Forelimb muscle (tissue), 1 donor: Measurements from ENCODE around the gene MBD3L2B. TPM values are rescaled to one million over a fixed set of nuclear protein-coding genes. Genes with fewer than 3 reads are reported as not detected.

ENCODE experiments used
- DNase-seq: peaks from one replicate; pipeline ENCODE4 v3.0.0-alpha.2; 2013; ENCODE audit warnings: low read depth
- polyA plus RNA-seq: library from polyadenylated mRNA; unstranded; fragments of 120-200 nt; gene quantifications from one replicate; pipeline ENCODE4 v1.2.1, GENCODE V29; 2013; ENCODE audit not compliant: insufficient read length

The MBD3L2B gene
- polyA plus RNA-seq, 1 donor = not detected

DNA sequence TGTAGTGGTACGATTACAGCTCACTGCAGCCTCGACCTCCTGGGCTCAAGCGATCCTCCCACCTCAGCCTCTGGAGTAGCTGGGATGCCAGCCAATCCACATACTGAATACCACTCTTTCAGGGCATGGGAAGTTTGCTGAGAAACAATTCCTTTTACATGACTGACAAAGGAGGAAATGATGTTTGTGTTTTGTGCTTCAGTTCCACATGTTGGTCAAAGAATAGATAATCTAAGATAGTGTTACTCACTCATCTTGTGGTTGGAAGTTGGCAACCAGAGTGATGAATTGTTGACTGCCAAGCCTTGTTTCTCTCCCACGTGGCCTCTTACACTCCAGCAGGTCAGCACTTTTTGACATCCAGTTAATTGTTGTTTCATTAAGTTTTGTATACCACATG is 7.6 kb downstream of the MBD3L2B start:
- no peak for DNase-seq

DNA sequence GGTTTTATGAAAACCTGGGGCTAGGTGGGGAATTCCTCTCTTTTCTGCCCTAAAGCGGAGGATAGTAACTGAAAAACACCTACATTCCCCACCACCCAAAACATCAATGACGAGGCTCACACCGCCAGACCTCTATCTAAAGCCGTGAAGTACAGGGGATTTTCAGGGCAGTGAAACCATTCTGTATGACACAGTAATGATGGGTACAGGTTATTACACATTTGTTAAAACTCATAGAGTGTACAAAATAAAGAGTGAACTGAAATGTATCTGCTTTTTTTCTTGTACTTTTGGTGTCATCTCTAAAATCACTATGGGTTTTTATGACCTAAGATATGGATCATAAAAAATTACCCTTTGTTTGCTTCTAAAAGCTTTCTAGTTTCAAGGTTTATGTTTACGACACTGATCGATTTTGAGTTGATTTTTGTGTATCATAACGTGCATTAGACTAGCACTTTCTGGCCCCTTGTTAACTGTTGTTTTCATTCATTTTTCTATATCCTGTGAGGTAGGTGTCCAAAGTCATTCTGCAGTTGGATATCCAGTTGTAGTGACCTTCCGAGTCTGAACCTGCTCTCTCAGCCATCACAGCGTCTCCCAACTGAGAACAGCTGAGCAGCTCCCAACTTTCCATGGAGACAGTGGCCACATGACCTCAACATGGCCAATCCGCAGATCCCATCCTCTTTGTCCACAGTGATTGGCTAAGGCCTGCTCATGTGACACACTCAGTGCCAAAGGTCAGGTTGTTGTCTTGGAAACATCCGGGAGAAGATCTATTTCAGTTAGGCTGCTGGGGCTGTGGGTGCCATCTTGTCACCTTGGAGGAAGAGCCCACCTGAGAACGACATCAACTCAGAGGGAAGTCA is 10.3 kb downstream of the MBD3L2B start:
- no peak for DNase-seq

DNA sequence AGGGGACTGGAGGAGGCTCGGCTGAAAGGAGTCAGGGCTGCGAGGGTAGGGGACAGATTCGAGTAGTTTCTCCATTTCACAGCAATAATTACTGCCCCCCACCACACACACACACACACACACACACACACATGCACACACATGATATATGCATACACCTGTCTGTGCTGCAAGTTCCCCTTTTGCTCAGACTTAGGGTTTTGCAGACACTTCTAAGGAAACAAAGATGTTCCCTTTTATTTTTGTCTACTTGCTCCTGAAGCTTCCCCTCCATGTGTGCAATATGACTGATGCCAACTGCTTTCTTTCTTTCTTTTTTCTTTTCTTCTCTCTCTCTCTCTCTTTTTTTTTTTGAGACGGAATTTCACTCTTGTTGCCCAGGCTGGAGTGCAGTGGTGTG is 13.4 kb downstream of the MBD3L2B start:
- DNase-seq = no peak

DNA sequence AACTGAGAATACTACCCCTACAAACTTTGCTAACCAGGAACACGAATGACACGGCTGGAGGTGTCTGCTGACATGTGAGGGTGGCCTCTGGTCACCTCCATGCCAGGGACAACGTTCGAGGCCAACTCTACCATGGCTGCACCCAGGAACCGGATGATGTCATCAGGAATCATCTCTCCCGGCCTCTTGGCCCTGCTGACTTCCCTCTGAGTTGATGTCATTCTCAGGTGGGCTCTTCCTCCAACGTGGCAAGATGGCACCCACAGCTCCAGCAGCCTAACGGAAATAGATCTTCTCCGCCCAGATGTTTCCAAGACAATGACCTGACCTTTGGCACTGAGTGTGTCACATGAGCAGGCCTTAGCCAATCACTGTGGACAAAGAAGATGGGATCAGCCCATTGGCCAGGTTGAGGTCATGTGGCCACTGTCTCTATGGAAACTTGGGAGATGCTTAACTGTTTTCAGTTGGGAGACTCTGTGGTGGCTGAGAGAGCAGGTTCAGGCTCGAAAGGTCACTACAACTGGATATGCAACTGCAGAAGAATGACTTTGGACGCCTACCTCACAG is 15.0 kb downstream of the MBD3L2B start:
- DNase-seq = no peak

DNA sequence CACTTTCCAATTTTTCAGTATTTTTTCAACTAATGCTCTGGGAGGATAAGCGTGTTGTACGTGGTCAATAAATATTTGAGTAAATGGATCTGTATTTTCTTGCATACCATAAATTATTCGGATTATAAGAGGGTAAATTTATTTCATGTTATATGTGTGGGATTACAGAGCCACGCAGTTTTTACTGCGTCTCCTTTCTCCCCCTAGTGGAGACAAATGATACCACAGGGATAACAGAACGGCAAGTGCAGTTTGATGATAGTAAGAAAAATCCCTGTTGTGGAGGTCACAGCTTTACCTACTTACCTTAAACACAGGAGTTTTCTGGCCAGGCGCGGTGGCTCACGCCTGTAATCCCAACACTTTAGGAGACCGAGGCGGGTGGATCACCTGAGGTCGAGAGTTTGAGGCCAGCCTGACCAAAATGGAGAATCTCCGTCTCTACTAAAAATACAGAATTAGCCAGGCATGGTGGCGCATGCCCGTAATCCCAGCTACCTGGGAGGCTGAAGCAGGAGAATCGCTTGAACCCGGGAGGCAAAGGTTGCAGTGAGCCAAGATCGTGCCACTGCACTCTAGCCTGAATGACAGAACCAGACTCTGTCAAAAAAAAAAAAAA is 16.8 kb downstream of the MBD3L2B start:
- no peak for DNase-seq

DNA sequence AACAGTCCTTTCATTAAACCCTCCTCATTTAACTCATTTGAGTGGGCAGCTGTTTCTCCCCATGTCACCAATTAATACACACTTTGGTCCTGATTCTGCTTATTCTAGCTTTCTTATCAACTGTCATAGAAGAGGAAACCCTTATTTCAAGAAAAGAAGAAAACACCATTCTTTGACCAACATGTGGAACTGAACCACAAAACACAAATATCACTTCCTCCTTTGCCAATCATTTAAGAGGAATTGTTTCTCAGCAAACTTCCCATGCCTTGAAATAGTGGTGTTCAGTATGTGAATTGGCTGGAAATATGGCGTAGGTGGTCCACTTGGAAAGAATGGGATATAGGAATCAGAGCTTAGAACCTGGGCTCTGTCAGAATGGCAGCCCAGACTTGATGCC is 20.4 kb downstream of the MBD3L2B start:
- no peak for DNase-seq

DNA sequence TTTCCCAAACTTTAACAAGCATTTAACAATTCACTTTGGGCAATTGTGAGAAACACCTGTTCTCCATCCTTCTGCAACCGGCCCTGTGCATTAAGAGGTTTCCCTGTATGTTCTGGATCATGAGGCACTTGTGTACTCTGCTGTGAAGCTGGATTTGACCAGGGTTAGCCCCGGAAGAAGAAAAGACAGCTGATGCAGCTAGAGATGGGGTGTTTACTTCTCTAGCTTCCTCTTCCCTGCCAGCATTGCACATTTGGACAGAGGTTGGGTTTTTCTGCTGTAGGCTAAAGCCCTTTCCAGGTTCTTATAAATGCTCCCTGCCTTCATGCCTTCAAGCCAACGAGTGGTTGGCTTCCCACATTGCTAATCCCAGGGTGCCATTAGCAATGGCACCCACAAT is 20.9 kb downstream of the MBD3L2B start:
- DNase-seq = no peak

DNA sequence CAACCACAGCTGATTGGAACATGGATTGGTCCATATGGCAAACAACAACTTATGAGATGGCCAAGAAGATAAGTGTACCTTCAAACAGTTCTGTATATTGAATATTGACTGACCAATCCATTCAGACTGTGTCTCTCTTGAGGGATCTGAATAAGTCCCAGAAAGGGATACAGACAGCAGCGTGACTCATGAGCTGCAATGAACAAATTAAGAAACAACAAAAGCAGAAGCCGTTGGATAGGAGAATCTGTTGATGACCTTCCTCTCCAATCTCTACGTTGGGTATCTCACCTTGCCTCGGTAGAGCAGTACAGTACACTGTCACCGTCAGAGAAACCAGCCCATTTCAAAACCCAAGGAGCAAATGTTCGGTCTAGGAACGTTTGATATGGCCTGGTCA is 21.3 kb downstream of the MBD3L2B start:
- DNase-seq = no peak

DNA sequence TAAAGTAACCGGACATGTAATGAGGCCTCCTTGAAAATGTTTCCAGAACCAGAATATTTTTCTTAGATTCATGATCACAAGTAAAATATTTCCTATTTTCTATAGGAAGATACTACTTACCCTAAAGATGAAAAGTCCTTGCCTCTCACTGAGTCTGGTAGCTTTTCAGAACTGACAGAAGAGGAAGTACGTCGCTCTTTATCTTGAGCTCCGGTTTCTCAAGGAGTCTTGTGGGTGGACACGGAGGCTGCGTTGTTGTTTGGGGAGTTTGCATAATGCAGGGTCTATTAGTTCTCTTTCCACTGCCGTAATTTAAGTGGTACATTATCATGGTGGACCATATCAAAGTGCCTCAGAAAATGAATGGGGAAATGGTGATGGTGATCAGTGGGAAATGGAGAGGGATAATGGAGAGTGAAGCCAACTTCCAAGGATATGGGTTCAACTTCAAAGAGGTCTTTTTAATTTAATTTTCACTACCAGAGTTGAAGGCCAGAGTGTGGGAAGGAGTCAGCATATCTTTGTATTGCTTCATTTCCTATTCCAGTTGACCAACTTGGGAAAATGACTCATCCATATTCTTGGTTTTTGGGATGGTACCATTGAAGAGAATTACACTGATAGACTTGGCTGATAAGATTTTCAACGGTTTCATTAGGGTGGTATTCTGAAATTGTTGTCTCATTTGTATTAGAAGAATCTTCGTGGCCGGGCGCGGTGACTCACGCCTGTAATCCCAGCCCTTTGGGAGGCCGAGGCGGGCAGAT is 23.4 kb downstream of the MBD3L2B start:
- no peak for DNase-seq

DNA sequence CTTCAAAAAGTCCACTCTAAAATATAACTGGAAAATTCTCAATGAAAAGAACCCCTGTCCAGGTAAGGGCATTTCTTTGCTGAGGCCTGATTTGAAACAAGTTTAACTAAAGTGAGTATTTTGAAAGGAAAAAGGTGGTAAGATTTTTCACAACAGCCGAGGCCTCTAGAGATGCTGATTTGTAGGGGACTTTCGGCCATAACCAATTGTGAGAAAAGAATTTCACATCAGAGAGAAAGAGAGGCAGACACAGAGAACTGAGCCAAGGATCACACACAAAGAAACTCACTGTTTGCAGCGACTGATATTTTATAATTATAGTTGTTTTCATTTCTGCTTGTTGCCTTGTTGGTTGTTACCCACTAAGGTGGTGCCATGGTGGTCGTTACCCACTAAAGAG is 24.4 kb downstream of the MBD3L2B start:
- DNase-seq = no peak

DNA sequence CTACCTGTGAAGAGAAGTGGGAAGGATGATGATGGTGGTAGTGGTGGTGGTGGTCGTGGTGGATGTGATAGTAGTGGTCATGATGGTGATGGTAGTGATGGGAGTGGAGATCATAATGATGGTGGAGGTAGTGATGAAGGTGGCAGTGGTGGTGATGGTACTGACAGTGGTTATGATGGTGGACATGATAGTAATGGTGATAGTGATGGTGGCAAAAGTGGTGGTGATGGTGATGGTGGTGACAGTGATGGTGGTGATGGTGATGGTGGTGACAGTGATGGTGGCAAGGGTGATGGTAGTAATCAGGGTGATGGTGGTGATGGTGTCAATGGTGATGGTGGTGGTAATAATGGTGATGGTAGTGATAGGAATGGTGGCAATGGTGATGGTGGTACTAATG is 26.2 kb downstream of the MBD3L2B start:
- DNase-seq = no peak

DNA sequence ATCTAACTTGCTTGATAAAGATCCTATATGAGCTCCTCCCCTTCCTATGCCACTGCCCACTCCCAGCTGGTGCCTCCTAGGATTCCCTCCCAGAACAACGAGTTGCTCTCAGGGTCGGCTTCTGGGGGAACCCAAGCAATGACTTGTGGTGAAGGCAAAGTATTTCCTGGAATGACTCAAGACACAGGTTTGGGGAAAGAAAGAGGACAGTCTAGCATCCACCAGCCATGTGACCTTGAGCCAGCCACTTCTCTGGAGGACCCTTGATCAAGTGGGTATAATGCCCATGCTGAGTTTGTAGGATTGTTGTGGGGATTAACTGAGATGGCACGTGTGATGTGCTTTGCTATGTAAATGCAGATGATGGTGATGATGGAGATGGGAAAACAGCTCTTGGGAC is 33.0 kb downstream of the MBD3L2B start:
- no peak for DNase-seq

DNA sequence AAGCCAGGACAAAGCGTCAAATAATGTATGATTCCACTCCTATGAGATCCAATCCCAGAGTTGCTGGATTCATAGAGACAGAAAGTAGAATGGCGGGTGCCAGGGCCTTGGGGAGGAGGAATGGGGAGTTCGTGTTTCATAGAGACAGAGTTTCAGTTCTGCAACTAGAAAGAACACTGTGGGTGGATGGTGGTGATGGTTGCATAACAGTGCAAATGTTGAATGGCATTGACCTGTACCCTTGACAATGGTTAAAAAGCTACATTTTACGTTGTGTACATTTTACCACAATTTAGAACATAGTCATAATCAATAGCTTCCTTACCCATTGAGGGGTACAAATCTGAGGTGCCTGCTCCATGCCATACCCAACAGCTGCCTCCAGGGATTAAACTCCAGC is 33.4 kb downstream of the MBD3L2B start:
- no peak for DNase-seq

DNA sequence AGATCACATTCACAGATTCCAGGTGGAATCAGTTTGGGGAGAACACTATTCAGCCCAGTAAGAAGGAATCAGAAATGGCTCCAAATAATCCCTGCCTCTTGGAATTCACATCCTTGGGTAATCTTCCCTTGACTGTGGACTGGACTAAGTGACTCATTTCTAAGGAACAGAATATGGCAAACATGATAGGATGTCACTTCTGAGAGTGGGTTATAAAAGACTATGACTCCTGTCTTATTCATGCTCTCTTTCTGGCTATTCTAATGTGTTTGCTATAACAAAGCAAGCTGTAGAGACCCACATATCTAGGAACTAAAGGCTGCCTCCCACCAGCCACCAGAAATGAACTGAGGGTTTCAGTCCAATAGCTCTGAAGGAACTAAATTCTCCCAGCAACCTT is 37.8 kb downstream of the MBD3L2B start:
- no peak for DNase-seq

DNA sequence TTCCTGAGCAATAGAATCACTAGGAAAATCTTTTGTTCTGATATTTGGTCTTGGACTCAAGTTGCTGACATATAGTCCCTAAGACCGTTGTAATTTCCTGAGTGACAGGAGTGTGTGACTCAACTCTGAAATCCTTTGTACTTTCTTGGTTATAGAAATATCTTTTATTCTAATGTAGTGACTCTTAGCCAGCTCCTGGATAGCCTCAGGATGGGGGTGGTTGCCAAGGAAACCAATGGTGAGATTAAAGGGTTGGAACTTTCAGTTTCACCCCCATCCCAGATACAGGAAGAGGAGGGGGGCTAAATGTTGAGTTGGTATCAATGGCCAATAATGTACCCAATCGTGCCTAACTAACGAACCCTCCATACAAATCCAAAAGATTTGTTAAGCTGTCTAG is 41.8 kb downstream of the MBD3L2B start:
- DNase-seq = no peak

DNA sequence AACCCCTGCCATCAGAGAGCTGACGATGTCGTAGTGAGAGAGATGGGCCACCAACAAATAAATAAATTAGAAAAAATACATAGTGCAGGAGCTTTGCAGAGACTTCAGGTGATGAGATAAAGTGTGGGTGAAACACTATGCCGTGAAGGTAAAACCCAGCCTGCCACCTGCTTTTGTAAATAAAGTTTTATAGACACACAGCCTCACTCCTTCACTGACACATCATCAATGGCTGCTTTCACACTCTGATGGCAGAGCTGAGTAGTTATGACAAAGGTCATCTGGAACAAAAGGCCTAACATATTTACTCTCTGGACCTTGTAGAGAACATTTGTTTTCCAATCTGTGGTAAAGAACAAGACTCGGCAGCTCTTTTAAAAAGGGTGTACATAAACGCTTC is 45.0 kb downstream of the MBD3L2B start:
- no peak for DNase-seq

DNA sequence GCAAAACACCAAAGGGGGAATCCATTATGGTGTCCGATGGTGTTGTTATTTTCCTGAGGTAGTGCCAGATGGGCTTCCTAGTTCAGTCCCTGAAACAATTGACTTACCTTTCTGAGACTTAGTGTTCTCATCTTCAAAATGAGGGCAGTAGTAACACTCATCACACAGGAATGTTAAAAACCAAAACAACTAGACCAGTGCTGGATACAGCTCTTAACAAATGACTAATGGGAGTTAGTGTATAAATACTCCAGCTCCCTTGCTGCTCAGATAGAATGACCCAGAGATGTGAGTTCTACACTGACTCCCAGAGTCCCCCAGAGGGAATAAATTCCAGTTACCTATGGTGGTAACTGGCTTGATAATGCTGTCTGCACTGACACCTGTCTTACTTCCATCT is 49.9 kb downstream of the MBD3L2B start:
- DNase-seq = no peak

DNA sequence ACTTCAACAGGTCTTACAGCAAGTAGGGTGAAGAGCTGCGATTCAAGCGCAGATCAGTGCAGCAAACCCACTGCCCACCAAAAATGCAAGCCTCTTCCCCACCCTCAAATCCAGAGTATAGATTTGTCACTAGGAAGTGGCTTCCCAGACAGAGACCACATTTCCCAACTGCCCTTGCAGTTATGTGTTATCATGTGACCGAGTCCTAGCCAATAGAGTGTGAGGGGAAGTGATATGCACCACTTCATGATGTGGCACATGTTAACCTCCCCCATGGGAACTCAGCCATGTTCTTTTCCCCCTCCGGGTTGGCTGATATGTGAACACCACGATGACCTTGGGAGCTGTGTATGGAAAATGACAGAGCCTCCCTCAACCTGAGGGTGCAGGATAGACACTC is 50.8 kb downstream of the MBD3L2B start:
- DNase-seq = no peak

DNA sequence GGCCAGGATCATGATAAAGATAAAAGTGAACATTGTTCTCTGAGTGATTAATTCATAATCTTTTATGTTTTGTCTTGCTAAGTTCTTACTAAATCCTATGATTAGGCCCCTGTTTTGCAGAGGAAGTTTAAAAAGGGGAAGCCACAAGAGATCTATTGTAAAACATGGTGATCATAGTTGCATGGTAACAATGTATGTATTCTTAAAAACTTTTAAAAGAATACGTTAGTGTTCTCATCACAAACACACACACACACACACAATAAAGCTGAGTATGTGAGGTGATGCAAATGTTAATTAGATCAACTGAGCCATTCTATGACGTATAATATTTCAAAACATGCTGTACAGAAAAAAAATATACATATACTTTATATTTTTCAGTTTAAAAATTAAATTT is 51.2 kb downstream of the MBD3L2B start:
- no peak for DNase-seq

DNA sequence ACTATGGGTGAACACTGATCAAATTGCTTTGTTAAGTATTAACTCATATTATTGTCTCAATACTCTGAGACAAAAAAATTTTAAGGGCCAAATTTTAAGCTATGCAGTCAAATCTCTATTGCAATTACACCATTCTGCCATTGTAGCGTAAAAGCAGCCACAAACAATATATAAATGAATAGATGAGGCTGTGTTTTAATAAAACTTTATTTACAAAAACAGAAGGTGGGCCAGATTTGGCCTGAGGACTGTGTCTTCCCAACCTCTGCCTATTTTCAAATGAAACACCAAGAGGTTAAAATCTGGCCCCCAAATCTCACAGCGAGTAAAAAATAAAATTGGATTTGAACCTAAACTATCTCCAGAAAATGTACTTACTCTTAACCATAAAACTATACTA is 51.7 kb downstream of the MBD3L2B start:
- DNase-seq = no peak
